HCT116 (cell line): ENCODE data around the gene ELK3. TPM values are rescaled to one million over a fixed set of nuclear protein-coding genes. Genes with fewer than 3 reads are reported as not detected.

Experiments used
- ATAC-seq: fragments of 200-7000 bp; cut with Tn5 transposase; 2 replicates; pipeline ENCODE4 v1.9.1; 2020; ENCODE audit warnings: mild to moderate bottlenecking, moderate library complexity
- BruUV-seq: library from RNA; stranded (reverse); fragments of 400-500 nt; replicated peaks from 2 replicates; lab custom pipeline; 2021; lab: Mats Ljungman, UMichigan
- CTCF ChIA-PET: fragments of 300-600 bp; sonication (Branson Sonifier 250); formaldehyde crosslinking; loops from one replicate; lab custom pipeline; 2021; ENCODE audit warnings: antibody characterized with exemption; lab: Charles Lee
- POLR2A ChIA-PET: fragments of 300-600, 350-600 bp; sonication (Branson Sonifier 250); formaldehyde crosslinking; loops from one replicate; lab custom pipeline; 2021; ENCODE audit warnings: antibody characterized with exemption; lab: Charles Lee
- RAD21 ChIA-PET, 2 experiments: fragments of 300-600 bp; sonication (Branson Sonifier 250); formaldehyde crosslinking; loops; one replicate each; lab custom pipeline; 2023; ENCODE audit warnings: low total read pairs in 2 of 2; ENCODE audit not compliant: uncharacterized antibody in 2 of 2, unreplicated experiment in 2 of 2, low non-redundant PET in 1 of 2; lab: Charles Lee
- DNase-seq: peaks from one replicate; pipeline ENCODE4 v3.0.0-alpha.2; 2010; ENCODE audit warnings: low read depth, low spot score
- H2AFZ ChIP-seq: fragments of 200-600 bp; shearing (Covaris generic), sonication (generic); 2 replicates; pipeline ENCODE4 v1.6.1; 2017; ENCODE audit warnings: low read depth, mixed run types, mixed read lengths, antibody characterized with exemption, low read length; ENCODE audit not compliant: poor library complexity, severe bottlenecking
- H3K27ac ChIP-seq: 2 replicates; pipeline ENCODE4 v1.5.1; 2012; ENCODE audit warnings: low read depth, low read length
- H3K27me3 ChIP-seq: fragments of 200-600 bp; sonication (generic); 2 replicates; pipeline ENCODE4 v1.6.1; 2016; ENCODE audit warnings: mixed run types, low read length, mixed read lengths; ENCODE audit not compliant: insufficient read depth
- H3K36me3 ChIP-seq, 2 experiments: fragments of 200-500 bp in 1 of 2; fragments of 200-600 bp in 1 of 2; sonication (Bioruptor generic) in 1 of 2; sonication (generic) in 1 of 2; 2 replicates each; pipeline versions ENCODE4 v1.5.1 to v1.6.1; 2014 to 2016; ENCODE audit warnings: low read length in 2 of 2, inconsistent platforms in 1 of 2, mixed read lengths in 1 of 2, mixed run types in 1 of 2; ENCODE audit not compliant: insufficient read depth in 2 of 2, control insufficient read depth in 1 of 2
- H3K4me1 ChIP-seq, 2 experiments: fragments of 200-600 bp in 1 of 2; sonication (generic) in 1 of 2; 2 replicates each; pipeline versions ENCODE4 v1.5.1 to v1.6.1; 2012 to 2017; ENCODE audit warnings: low read length in 2 of 2, inconsistent platforms in 1 of 2, mild to moderate bottlenecking in 1 of 2, mixed read lengths in 1 of 2, mixed run types in 1 of 2, moderate library complexity in 1 of 2; ENCODE audit not compliant: insufficient read depth in 2 of 2, control insufficient read depth in 1 of 2
- H3K4me2 ChIP-seq: fragments of 200-600 bp; sonication (generic); 2 replicates; pipeline ENCODE4 v1.6.1; 2017; ENCODE audit warnings: mixed run types, low read length, mixed read lengths
- H3K4me3 ChIP-seq, 2 experiments: fragments of 200-600 bp in 1 of 2; sonication (generic) in 1 of 2; replicated peaks in 1 of 2; 2 replicates each; pipeline ENCODE4 v1.5.1; 2011 to 2016; ENCODE audit warnings: low read length in 2 of 2, control low read depth in 1 of 2, low read depth in 1 of 2, mild to moderate bottlenecking in 1 of 2, mixed read lengths in 1 of 2, mixed run types in 1 of 2
- H3K79me2 ChIP-seq: fragments of 200-600 bp; sonication (generic); 2 replicates; pipeline ENCODE4 v1.6.1; 2017; ENCODE audit warnings: mild to moderate bottlenecking, mixed run types, low read length, moderate library complexity, mixed read lengths; ENCODE audit not compliant: insufficient read depth
- H3K9ac ChIP-seq: fragments of 200-600 bp; sonication (generic); 2 replicates; pipeline ENCODE4 v1.6.1; 2016; ENCODE audit warnings: low read length, mixed read lengths
- H3K9me2 ChIP-seq: fragments of 200-600 bp; sonication (generic), shearing (Covaris generic); 2 replicates; pipeline ENCODE4 v1.6.1; 2017; ENCODE audit warnings: mixed run types, mild to moderate bottlenecking, moderate library complexity; ENCODE audit not compliant: insufficient read depth
- H3K9me3 ChIP-seq, 2 experiments: fragments of 200-500 bp in 1 of 2; fragments of 200-600 bp in 1 of 2; sonication (Bioruptor generic) in 1 of 2; sonication (generic) in 1 of 2; 2 replicates each; pipeline ENCODE4 v1.6.1; 2014 to 2017; ENCODE audit warnings: low read length in 2 of 2, mixed read lengths in 2 of 2, inconsistent platforms in 1 of 2, low read depth in 1 of 2, mild to moderate bottlenecking in 1 of 2, mixed run types in 1 of 2, moderate library complexity in 1 of 2; ENCODE audit not compliant: control insufficient read depth in 1 of 2, insufficient read depth in 1 of 2
- H4K20me1 ChIP-seq: fragments of 200-600 bp; sonication (generic), shearing (Covaris generic); 2 replicates; pipeline ENCODE4 v1.6.1; 2017; ENCODE audit warnings: mixed run types, mild to moderate bottlenecking, moderate library complexity; ENCODE audit not compliant: insufficient read depth
- CBX3 ChIP-seq: IDR thresholded peaks from 2 replicates; pipeline ENCODE4 v1.6.1; 2012; ENCODE audit warnings: low read depth
- CTCF ChIP-seq, 3 experiments: fragments of 200-600 bp in 1 of 3; sonication (generic) in 1 of 3; IDR thresholded peaks in 2 of 3; conservative IDR thresholded peaks in 1 of 3; 2 replicates each; pipeline ENCODE4 v1.5.1; 2012 to 2017; ENCODE audit warnings: low read depth in 2 of 3, low read length in 2 of 3, antibody characterized with exemption in 1 of 3, borderline replicate concordance in 1 of 3, control low read depth in 1 of 3, mild to moderate bottlenecking in 1 of 3, mixed read lengths in 1 of 3, mixed run types in 1 of 3, moderate library complexity in 1 of 3; ENCODE audit not compliant: insufficient read depth in 1 of 3
- EZH2 ChIP-seq: fragments of 200-600 bp; sonication (generic); IDR thresholded peaks from 2 replicates; pipeline ENCODE4 v1.6.1; 2017; ENCODE audit warnings: antibody characterized with exemption, mixed run types
- EZH2phosphoT487 ChIP-seq: fragments of 200-600 bp; IDR thresholded peaks from 2 replicates; pipeline ENCODE4 v1.6.1; 2018; ENCODE audit warnings: antibody characterized with exemption, borderline replicate concordance
- FOSL1 ChIP-seq: IDR thresholded peaks from 2 replicates; pipeline ENCODE4 v1.6.1; 2012; ENCODE audit warnings: low read depth
- JUND ChIP-seq: IDR thresholded peaks from 2 replicates; pipeline ENCODE4 v1.6.1; 2012
- MAX ChIP-seq: IDR thresholded peaks from 2 replicates; pipeline ENCODE4 v1.6.1; 2012
- POLR2A ChIP-seq: IDR thresholded peaks from 2 replicates; pipeline ENCODE4 v1.7.0; 2011; ENCODE audit warnings: borderline replicate concordance; ENCODE audit not compliant: insufficient read depth, insufficient read length; ENCODE audit errors: extremely low read depth
- POLR2AphosphoS5 ChIP-seq: IDR thresholded peaks from 2 replicates; pipeline ENCODE4 v1.6.1; 2011; ENCODE audit warnings: mild to moderate bottlenecking, low read depth, low read length, moderate library complexity
- RAD21 ChIP-seq: IDR thresholded peaks from 2 replicates; pipeline ENCODE4 v1.6.1; 2012; ENCODE audit warnings: low read depth, mild to moderate bottlenecking
- SIN3A ChIP-seq: IDR thresholded peaks from 2 replicates; pipeline ENCODE4 v1.6.1; 2012; ENCODE audit warnings: low read depth
- SP1 ChIP-seq: IDR thresholded peaks from 2 replicates; pipeline ENCODE4 v1.6.1; 2012; ENCODE audit warnings: low read depth
- SRF ChIP-seq: IDR thresholded peaks from 2 replicates; pipeline ENCODE4 v1.6.1; 2012; ENCODE audit warnings: low read depth
- YY1 ChIP-seq: IDR thresholded peaks from 2 replicates; pipeline ENCODE4 v1.6.1; 2011; ENCODE audit warnings: low read length, low read depth, moderate library complexity, mild to moderate bottlenecking; ENCODE audit not compliant: insufficient replicate concordance; ENCODE audit errors: extremely low read depth
- intact Hi-C: fragments of 100-400 bp; cut with micrococcal nuclease; formaldehyde crosslinking; loops from 2 replicates; pipeline ENCODE4 v1.10.0; 2022
- total RNA-seq: library from RNA; stranded (reverse); gene quantifications from one replicate; pipeline ENCODE4 v1.2.1, GENCODE V29; 2021; ENCODE audit not compliant: unreplicated experiment
- TF ChIP-seq, protein P1 (sequence below): IDR thresholded peaks from 2 replicates; pipeline ENCODE4 v1.6.1; 2011; ENCODE audit warnings: mild to moderate bottlenecking, low read length, moderate library complexity; ENCODE audit not compliant: insufficient replicate concordance; ENCODE audit errors: extremely low read depth
- TF ChIP-seq, protein P2 (sequence below): IDR thresholded peaks from 2 replicates; pipeline ENCODE4 v1.6.1; 2012

Gene ELK3
- total RNA-seq, 1 experiment from 2014 or later: 45.6 TPM

GRCh38 chr12:96171905-96172304 lies 22.3 kb upstream of the ELK3 start:
- no peaks in the 10 kb centered on the region for H3K9me2 ChIP-seq
- ChIA-PET RAD21 (no interaction called here), POLR2A (no interaction called here), CTCF (no interaction called here)
- no peak for ATAC-seq
- no peak overlapping the region for H3K4me2 ChIP-seq
- no peaks in the 10 kb centered on the region for H3K27me3 ChIP-seq
- no peak for DNase-seq
- H2AFZ ChIP-seq: no peak overlapping the region
- H3K4me3 ChIP-seq: no peak overlapping the region
- TF ChIP-seq, protein P1, sequence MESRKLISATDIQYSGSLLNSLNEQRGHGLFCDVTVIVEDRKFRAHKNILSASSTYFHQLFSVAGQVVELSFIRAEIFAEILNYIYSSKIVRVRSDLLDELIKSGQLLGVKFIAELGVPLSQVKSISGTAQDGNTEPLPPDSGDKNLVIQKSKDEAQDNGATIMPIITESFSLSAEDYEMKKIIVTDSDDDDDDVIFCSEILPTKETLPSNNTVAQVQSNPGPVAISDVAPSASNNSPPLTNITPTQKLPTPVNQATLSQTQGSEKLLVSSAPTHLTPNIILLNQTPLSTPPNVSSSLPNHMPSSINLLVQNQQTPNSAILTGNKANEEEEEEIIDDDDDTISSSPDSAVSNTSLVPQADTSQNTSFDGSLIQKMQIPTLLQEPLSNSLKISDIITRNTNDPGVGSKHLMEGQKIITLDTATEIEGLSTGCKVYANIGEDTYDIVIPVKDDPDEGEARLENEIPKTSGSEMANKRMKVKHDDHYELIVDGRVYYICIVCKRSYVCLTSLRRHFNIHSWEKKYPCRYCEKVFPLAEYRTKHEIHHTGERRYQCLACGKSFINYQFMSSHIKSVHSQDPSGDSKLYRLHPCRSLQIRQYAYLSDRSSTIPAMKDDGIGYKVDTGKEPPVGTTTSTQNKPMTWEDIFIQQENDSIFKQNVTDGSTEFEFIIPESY: no peak
- TF ChIP-seq EZH2: no peak
- no peak for TF ChIP-seq POLR2AphosphoS5
- no peak for TF ChIP-seq FOSL1
- no peak for TF ChIP-seq CTCF (IDR thresholded peaks at IDR 0.05 in 2 of 3, conservative IDR thresholded peaks at IDR 0.05 in 1 of 3; ENCODE audit: borderline replicate concordance in 1 of 3, insufficient read depth in 1 of 3, low read depth in 2 of 3, low read length in 2 of 3)
- no peak for TF ChIP-seq EZH2phosphoT487
- no peak for TF ChIP-seq SP1
- TF ChIP-seq SIN3A: no peak
- no peak for TF ChIP-seq MAX
- no peak for TF ChIP-seq YY1
- TF ChIP-seq CBX3: no peak
- TF ChIP-seq POLR2A: no peak
- no peak for TF ChIP-seq RAD21
- no peak for TF ChIP-seq JUND
- TF ChIP-seq SRF: no peak
- TF ChIP-seq, protein P2, sequence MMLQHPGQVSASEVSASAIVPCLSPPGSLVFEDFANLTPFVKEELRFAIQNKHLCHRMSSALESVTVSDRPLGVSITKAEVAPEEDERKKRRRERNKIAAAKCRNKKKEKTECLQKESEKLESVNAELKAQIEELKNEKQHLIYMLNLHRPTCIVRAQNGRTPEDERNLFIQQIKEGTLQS: no peak
- no peaks in the 10 kb centered on the region for H4K20me1 ChIP-seq
- H3K9ac ChIP-seq: no peak overlapping the region
- H3K36me3 ChIP-seq: no peaks in the 10 kb centered on the region
- H3K27ac ChIP-seq: no peak overlapping the region
- H3K4me1 ChIP-seq: no peaks in the 10 kb centered on the region; a peak in 1 of 4 replicates
- no TSS peak for BruUV-seq
- H3K9me3 ChIP-seq: no peaks in the 10 kb centered on the region
- no peaks in the 10 kb centered on the region for H3K79me2 ChIP-seq
- intact Hi-C loops: no loop called here
